ENCODE measurements around the gene TNKS1BP1.

Gene TNKS1BP1

DNA sequence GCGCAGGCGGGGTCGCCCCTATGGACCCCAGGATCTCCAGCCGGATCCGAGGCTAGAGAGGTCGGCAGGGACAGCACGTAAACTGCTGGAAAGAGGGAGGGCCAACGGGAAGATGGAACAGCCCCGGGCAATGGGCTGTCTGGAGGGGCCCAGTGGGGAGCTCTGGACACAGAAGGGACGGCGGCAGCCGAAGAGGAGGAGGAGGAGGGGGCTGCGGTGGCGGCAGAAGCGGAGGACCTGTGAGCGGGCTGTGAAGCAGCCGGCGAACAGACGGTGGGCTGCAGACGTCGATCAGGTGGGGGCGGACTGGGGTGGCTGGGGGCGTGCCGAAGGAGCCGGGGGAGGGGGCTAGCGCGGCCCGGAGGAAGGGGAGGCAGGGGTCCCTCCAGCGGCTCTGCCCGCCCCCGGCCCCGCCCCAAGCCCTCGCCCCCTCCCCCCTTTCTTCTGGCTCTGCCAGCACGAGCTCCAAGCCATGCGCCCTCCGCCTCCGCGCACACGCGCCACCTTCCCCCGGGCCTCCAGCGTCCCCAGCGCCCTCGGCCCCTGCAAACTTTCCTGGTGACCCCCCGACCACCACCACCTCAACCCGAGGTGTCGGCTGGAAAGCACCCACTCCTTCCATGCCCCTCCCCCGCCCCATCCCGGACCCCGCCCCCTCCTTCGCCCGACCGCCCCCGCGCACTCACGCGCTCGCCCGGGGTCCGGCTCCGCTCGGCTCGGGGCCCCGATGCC lies 432 bp downstream of the TNKS1BP1 start:
- peak; percentile 19 for DNase-seq

DNA sequence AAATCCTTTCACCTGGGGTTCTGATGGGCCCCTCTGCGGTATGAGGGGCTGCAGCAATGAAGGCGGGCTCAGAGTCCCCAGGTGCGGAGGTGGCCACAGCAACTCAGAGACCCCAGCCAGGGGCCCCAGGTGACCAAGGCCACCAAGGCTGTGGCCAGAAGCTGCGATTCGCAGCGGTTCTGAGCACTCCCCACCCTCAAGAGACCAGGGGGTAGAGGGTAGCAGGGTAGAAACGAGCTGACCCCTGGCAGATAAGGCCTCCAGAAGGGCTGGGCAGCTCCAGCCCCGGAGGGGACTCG lies 948 bp downstream of the TNKS1BP1 start:
- no peak for DNase-seq

DNA sequence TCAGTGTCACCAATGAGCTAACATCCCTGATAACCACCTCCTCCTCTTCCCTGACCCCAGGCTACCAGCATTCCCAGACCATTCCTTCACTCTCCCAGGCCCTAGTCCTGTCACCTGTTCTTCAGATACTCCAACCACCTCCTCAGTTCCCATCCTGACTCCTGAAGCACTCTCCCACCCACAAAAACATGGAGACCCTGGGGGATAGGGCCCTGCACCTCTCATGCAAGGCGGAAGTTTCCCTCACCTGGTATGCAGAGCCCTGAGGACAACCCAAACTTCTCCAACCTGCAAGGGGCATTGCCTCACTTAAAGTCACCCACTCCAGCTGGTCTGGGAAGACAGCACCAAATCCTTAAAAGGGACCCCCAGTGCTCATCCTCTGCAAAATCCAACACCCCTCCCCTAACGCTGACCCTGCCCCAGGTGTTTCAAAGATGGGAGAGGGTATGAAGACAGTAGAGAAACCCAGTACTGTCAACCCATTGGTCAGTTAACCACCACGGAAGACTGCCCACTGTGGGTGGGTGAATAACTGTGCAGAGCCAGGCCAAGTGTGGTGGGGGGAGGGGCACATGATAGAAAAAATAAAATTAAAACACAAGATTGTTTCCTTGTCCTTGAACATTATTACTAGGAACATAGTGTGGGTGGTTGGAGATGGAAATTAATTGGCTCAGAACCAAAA lies 1.4 kb downstream of the TNKS1BP1 start:
- no peak for DNase-seq

DNA sequence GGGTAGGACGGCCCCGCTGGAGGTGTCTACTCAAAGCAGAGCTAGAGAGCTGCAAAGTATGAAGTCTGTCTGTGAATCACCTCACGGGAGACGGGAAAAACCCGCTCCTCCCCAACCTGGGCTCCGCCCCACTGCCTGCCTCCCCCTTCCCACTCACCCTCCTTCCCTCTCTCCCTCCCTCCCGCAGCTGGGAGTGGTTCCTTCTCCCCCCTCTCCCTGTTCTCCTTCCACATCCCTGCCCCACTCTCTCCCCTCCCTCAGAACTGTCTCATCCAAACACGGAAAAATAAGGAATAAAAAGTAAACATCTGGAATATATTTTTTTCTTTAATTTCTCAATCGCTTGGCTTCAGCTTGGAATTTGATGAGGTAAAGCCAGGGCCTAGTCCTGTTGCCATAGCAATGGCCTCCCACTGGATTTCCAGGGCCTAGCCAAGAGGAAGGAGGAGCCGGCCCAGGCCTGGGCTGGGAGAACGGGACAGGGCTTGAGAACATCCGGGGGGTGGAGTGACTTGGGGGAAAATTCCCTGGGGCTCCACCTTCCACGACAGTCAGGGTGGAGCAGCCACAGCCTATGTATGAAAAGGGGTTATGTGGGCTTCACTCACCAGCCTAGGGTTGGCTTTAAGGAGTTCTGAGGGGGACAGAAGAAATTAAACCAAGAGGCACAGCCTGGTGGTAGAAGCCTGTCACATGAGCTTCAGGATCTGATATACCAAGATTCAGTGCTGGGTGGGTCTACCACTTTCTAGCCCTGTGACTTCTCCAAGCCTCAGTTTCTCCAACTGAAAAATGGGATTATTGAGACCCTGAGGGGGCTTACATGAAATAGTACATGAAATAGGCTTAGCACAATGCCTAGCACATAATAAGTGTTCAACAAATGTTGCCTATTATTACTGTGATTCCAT lies 2.2 kb downstream of the TNKS1BP1 start:
- DNase-seq = peak; percentile 20

DNA sequence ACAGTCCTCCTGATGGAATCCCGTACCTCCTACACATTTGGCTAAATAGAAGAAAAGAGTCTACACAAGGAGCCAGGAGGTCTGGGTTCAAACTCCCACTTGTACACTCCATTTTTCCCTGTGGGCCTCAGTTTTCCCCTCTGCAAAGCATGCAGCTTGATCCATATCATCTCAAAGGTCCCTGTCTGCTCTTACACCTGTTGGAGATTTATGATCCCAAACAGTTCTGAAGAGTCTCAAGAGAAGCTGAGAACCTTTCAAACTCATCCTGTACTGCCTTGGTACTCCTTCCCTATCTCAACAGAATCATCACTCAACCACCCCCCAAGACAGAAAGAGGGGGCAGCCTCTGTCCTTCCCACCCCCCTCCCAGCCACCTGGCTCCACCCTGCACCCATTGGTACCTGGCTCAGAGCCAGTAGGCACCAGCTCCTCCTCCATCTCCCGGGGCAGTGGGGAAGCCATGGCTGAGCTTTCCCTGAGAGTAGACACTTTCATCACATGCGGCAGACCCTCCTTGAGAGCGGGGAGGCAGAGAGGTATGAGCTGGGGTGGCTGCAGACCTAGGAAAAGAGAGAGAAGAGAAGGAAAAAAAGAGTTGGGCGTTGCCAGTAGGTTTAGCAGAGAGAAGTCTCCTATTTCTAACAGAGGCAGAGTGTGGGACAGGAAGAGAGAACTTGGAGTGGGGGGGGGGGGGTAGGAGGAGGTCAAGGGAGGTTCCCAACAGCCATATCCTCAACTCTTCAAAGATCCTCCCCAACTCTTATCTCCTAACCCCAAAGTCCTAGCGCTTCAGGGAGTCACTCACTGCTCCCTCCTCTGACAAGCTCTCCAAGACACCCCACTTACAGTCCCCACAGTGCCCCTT lies 3.1 kb downstream of the TNKS1BP1 start:
- no peak for DNase-seq

DNA sequence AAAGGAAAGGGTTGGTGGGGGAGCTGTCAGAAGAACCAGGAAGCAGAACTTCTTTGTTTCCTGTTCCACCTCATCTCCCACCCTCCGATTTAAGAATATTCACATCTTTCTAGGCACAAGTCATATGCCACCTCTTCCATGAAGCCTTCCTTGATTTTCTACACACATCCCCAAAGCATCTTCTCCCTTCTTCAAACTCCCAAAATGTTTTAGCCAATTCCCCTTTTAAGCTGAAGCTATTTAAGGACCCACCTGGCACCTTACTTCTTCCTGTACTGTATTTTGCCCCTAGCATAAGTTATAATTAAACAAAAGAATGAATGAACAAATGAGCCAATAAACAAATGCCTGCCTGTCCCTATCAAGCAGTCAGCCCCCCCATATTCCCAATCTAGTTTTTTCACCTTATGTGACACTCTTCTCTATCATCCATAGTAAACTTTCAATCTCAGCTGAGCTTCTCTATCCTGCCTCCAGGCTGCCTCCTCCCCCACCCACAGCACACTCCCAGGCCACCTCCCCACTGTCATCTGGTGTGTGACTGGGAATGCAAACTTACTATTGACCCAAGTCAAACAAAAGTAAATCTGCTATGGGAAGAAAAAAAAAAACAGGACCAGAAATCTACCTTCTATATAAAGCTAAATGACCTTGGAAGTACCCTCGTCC lies 3.9 kb downstream of the TNKS1BP1 start:
- DNase-seq = no peak

DNA sequence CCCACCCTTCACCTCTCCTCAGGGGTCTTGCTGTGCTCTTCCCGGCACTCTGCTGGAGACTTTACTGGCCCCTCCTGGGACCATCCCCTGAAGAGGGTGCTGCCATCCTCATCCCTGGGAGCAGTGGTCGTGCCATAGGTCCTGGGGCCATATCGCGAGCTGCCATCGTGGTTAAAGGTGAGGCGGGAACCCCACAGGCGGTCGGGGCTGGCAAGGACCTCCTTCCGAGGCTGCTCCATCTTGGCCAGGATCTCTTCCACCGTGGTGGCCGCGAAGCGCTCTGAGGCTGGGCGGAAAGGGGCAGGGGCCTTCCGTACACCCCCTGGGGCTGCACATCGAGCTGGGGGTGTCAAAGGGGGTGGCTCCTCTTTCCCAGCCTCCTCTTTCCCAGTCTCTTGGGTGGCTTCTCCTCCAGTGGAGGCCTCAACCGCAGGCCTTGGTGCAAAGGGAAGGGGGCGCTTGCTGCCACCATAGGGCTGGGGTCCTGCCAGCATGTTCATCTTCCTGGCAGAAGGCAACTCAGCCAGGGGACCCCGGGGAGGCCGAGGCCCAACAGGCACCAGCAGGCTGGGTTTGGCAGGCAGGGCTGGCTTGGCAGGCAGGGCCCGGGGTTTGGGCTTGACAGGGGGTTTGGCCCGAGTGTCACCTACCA lies 4.6 kb downstream of the TNKS1BP1 start:
- DNase-seq = no peak

DNA sequence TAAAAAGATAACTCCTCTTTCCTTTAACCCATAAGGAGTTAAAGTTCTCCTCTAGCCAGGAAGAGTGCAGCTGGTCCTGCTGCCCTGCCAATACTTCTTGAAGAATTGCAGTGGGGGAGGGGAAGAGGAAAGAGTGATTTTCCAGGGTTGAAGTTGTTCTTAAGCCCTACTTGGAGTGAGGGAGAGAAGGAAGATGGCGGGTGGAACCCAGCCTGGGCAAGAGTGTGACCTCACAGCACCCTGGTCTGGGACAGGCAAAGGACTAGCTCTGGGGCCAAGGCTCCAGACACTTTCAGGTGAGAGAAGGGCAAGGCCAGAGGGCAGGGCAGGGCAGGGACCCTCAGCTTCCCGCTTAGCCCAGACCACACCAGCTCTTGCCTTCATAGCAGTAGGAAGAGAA lies 6.6 kb downstream of the TNKS1BP1 start:
- no peak for DNase-seq

DNA sequence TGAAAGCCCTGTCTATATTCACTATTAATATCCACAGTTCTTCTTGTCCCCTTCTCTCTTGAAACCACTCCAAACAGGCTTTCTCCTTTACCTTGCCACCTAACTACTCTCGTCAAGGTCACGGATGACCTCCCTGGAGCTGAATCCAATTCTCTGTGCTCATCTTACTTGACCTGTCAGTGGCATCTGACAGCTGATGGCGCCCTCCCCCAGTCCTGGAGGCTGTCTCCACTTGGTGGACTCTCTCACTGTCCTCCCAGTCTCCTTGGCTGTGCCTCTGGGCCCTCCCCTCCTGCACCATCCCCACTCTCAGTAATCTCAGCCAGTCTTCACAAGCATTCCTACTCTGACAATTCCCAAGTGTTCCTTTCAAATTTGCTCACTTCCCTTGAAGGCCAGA lies 8.7 kb downstream of the TNKS1BP1 start:
- no peak for DNase-seq

DNA sequence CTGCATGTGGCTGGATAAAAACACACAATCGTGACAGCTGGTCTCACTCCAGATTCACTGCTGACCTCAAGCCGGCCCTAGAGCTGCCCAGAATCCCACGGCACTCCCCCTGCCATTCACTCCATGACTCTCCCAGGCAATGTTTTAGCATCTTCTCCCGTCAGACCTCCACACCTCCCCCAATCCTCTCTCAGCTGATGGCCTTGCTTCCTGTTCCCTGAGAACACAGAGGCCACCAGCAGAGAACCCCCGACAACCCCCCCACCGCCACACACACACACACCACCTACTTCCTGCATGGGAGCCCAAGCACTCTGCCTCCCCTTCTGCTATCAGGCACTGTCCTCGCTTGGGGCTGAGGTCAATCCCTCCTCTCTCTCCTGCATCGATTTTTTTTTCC lies 9.3 kb downstream of the TNKS1BP1 start:
- no peak for DNase-seq

DNA sequence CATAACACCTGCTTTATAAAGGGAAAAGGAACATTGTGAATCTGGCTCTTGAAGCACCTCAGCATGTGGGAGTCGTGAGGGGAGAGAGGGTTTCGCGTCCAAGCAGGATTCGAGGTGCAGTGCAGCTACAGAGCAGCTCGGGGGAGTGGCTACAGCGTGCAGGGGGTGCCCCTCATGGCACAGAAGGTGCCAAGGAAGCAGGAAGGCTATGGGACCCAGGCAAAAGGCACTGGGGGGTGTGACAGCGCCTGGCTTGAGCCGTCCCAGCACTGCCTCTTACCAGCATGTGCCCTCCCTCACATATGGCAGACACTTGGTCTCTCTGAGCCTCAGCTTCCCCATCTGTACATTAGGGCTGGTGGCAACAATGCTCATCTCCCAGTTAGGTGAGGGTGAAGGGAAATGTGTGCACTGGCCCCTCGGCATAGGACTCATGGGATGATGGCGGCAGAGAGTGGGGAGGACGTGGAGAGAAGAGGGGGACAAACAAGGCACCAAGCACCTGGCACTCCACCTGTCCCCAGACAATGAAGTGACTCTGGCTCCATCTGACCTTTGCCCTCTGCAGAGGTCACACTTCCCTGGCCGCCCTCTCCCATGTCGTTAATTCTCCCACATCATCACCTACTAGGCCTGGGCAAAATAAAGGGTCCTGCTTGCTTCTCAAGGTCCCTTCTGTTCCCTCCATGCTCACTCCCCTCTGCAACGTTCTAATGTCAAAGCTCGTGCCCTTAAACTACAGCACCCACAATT lies 10.4 kb downstream of the TNKS1BP1 start:
- no peak for DNase-seq

DNA sequence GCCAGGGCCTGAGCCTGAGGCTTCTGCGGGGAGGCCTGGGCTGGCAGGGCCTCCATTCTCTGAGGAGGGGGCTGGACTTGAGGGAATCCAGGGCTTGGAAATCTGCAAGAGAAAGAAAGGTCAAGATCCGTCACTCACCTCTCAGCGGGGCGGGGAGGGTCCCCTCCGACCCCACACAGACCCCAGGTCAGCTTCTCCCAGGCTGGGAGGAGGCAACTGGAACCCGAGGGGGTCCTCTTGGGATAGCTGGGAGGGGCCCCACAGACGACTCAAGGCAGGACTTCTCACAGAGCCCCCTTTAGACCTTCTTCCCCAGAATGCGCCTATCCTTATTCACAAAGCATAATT lies 11.0 kb downstream of the TNKS1BP1 start:
- DNase-seq = no peak

DNA sequence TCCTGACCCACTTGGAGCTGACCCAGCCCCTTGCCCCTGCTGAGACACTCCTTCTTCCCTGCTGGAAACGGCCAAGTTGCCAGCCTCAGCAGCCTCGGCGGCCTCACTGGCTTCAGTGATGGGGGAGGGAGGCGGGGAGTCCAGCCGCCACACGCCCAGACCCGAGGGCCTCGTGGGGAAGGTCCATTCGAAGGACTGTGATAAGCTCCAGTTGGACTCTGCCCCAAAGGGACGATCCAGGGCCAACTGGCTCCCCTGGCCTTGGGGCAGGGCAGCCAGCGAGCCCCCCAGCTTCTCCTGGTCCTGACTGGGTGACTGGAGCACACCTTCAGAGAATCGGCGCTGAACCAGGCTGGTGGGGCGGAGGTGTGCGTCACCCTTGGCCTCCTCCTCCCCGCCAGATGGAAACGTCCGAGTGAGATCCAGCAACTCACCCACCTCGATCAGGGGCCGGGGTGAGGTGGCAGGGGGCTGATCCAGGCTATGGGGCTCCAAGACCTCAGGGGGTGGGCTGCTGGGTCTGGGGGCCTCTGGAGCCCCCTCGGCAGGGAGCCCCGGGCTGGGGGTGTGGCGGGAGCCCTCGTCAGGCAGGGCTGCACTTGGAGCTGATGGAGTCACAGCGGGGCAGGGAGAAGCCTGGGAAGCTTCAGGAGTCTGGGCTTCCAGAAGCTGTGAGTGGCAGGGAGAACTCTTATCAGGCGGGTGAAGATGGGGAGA lies 11.5 kb downstream of the TNKS1BP1 start:
- DNase-seq = no peak

DNA sequence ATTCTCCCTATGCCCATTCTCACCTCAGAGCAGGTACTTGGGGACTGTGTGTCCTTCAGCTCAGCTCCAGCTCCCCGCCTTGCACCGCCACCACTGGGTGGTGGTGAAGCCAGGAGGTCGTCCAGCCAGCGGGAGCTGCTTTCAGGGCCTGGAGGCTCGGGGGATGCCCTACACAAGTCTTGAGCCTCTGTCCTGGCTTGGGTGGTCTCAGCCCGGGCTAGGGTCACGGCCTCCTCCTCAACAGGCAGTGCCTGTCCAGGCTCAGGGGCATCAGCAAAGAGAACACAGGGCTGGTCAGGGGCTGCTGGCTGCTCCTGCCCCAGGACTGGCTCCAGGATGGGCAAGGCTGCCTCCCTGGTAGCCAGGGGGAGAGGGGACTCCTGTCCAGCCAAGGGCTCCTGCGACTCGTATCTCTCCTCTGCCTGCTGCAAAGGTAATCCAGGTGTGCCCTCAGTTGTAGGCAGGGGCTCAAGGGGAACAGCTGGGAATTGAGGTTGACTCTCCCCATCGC lies 12.2 kb downstream of the TNKS1BP1 start:
- DNase-seq = no peak

DNA sequence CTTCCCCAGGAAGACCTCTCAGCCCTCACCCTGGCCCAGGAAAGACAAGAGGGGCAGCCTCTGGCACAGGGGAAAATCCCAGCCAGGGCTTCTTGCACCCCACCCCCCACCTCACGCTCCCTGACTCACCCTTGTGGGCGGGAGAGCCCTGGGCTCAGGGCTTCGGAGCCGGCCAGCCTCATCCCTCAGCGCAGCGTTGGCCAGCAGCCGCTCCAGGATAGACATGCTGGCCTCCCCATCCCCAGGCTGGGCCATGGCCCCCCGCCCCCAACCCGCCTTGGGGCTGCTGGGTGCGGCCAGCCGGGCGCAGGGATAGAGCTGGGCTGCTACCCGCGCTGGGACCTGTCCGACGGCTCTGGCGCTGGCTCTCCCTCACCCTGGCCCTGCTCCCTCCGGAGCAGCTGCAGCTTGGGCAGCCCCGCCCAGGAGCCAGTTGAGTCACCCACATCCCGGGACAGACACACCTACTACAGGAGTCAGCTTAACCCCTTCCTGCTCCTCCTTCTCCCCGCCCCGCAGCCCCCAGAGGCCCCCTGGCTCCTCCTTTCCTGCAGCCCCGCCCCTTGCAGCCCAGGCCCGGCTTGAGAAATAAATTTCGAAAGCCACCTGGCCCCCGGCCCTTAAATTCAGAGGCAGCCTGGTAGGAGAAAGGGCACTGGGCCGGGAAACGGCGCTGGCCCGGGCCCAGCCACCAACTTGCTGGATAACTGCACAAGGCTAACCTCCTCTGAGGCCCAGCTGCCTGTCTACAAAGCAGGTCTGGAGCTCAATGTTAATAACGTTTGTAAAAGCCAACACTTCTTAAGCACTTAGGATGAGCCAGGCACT lies 13.4 kb downstream of the TNKS1BP1 start:
- peak; percentile 79 for DNase-seq

DNA sequence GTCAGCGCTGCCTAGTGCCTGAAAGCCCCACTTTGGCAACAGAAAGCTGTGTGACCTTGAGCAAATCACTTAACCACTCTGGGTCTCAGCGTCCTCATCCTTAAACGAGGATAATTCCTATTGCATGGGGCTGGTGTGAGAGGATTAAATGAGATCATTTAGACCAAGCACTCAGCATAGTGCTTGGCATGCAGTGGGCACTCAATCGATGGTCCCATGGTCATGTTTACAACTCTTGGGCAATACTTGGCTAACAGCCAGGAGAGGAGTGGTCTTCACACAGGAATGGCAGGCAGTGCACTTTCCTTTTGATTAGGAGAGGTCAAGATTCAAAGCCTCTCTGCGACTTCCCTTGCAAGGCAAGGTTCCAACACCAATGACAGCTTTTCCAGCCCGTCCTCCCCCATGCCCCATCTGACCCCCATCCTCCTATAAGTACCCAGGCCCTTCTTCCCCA lies 14.1 kb downstream of the TNKS1BP1 start:
- no peak for DNase-seq

DNA sequence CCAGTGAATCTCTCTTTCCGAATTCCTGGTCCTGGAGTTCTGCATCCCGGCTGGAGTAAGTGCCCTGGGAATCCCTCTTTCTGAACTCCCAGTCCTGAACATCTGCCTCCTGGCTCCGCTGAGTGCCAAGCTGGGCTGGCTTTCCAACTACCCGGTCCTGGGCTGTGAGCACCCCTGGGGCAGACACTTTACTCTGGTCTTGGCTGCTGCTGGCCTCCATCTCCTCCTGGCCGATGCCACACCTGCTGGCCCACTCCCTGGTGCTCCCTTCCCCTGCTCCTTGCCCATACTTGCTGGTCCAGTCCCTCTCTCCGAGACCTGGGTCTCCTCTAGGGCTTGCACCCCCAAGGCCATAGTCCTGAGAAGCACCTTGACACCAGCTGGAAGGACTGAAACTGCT lies 14.7 kb downstream of the TNKS1BP1 start:
- no peak for DNase-seq

DNA sequence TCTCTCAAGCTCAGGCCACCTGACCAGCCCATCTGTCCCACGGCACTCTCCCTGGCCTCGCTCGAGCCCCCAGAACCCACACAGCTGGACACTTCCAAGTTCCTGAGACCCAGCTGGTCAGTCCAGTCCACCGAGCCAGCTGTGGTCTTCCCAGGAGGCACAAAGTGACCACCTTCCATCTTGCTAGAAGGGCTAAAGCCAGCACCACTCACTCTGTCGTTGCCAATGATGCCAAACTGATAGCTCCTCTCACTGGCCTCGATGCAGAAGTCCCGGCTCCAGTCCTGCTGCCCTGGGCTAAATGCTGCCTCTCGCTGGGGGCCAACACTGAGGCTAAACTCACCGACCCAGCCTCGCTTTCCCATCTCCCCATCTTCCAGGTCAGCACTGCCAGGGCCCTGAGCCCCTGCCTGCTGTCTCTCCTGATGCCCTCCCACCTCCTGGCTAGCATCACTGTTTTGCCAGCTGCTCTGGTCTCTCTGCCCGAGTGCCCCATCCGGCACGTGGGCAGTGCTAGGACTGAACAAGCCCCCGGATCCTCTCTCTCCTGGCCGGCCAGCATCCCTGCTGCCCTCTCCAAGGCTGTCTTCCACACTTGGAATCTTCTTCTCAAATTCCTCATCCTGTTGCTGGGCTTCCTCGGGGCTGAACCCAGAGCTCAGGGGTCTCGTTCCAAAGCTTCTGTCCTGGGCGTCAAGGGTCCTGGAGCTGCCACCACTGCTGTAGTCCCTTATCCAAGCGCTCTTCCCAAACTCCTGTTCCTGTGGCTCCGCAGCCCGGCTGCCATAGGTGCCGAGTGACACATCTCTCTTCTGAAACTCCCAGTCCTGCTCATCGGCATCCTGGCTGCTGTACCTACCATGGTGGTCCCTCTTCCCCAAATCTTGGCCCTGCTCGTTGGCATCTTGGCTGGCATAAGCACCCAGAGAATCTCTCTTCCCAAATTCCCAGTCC lies 15.4 kb downstream of the TNKS1BP1 start:
- DNase-seq = no peak

Data from stimulated activated CD4-positive, alpha-beta T cell treated with anti-CD3 and anti-CD28 coated beads, Interleukin-1b, Interleukin-23, amount 100 ng/mL, for 48 hours (primary cell).